ENCODE measurements around the gene CAPNS2.
"Not testable (repeated sequence)": the region's sequence is repeated elsewhere in the genome, so short reads cannot be mapped to it uniquely, and the experiment has no call there.

Gene CAPNS2

GRCh38 chr16:55597928-55598327, 31.4 kb downstream of the CAPNS2 start:
- no peaks in the 10 kb centered on the region for H3K36me3 ChIP-seq
- H3K27me3 ChIP-seq (ENCODE audit: insufficient read depth, low read depth, severe bottlenecking): no peaks in the 10 kb centered on the region
- no peak for DNase-seq
- H3K27ac ChIP-seq: no peak overlapping the region
- no peak for TF ChIP-seq CTCF (IDR thresholded peaks at IDR 0.05; ENCODE audit: low read depth, low read length)
- no peak overlapping the region for H3K4me3 ChIP-seq (ENCODE audit: low read depth, low read length)
- no peaks in the 10 kb centered on the region for H3K9me3 ChIP-seq (ENCODE audit: severe bottlenecking)

- no peak overlapping the region for H3K27ac ChIP-seq
- no peak for DNase-seq
Observed at GRCh38 chr16:55605754-55606336, 39.4 kb downstream of the CAPNS2 start.

GRCh38 chr16:55613613-55614335, 47.3 kb downstream of the CAPNS2 start:
- DNase-seq: no peak
- TF ChIP-seq CTCF (IDR thresholded peaks at IDR 0.05; ENCODE audit: low read depth, low read length): no peak
- H3K9me3 ChIP-seq (ENCODE audit: severe bottlenecking): peaks cover 6% of the 10 kb centered on the region
- no peaks in the 10 kb centered on the region for H3K27me3 ChIP-seq (ENCODE audit: insufficient read depth, low read depth, severe bottlenecking)
- H3K4me3 ChIP-seq (ENCODE audit: low read depth, low read length): no peak overlapping the region
- H3K27ac ChIP-seq: no peak overlapping the region
- no peaks in the 10 kb centered on the region for H3K36me3 ChIP-seq

More at GRCh38 chr16:55605754-55606336, 39.4 kb downstream of the CAPNS2 start:
- Histone ChIP-seq H3K27me3 (ENCODE audit: insufficient read depth, low read depth, severe bottlenecking) (no peaks in the 10 kb centered on the region), H3K36me3 (no peaks in the 10 kb centered on the region), H3K4me3 (ENCODE audit: low read depth, low read length) (no peak overlapping the region), H3K9me3 (ENCODE audit: severe bottlenecking) (no peaks in the 10 kb centered on the region)
- no peak for TF ChIP-seq CTCF (IDR thresholded peaks at IDR 0.05; ENCODE audit: low read depth, low read length)

GRCh38 chr16:55615071-55615470, 48.6 kb downstream of the CAPNS2 start:
- H3K27ac ChIP-seq: no peak overlapping the region
- H3K9me3 ChIP-seq (ENCODE audit: severe bottlenecking): peaks cover 6% of the 10 kb centered on the region
- no peak overlapping the region for H3K4me3 ChIP-seq (ENCODE audit: low read depth, low read length)
- H3K36me3 ChIP-seq: no peaks in the 10 kb centered on the region
- DNase-seq: no peak
- H3K27me3 ChIP-seq (ENCODE audit: insufficient read depth, low read depth, severe bottlenecking): no peaks in the 10 kb centered on the region
- TF ChIP-seq CTCF (IDR thresholded peaks at IDR 0.05; ENCODE audit: low read depth, low read length): no peak

GRCh38 chr16:55615670-55616069, 49.2 kb downstream of the CAPNS2 start:
- not testable (repeated sequence) for DNase-seq; H3K36me3 ChIP-seq; H3K27ac ChIP-seq; H3K27me3 ChIP-seq (ENCODE audit: insufficient read depth, low read depth, severe bottlenecking); H3K9me3 ChIP-seq (ENCODE audit: severe bottlenecking); H3K4me3 ChIP-seq (ENCODE audit: low read depth, low read length)
